ENCODE data around the gene CEP104.

CEP104 gene

GRCh38 chr1:3790952-3791351 lies 66.1 kb downstream of the CEP104 start:
- DNase-seq: no peak

DNA sequence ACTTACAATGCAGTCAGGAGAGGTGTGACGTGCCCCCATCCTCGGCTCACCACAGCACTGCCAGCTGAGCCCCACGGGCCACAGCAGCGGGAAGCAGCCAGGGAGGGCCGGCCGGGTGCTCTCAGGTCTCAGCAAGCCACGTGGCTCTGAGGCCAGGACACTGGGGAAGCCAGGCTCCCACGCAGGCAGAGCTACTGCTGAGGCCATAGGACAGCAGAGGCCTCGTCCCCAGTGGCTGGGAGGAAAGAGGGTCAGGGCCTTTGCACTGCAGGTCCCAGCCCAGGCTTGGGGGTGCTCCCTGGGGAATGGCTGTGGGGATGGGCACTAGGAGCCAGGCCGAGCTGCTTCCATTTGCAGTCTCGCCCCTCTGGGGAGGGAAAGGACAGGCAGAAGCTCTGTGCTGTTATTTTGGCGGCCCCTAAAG lies 66.5 kb downstream of the CEP104 start:
- no peak for DNase-seq

- no peak for DNase-seq
Observed at GRCh38 chr1:3789421-3790300, 67.3 kb downstream of the CEP104 start.

GRCh38 chr1:3788756-3789420 lies 68.1 kb downstream of the CEP104 start:
- DNase-seq: no peak

- no peak for DNase-seq
Observed at GRCh38 chr1:3787745-3788605, 69.0 kb downstream of the CEP104 start.

DNA sequence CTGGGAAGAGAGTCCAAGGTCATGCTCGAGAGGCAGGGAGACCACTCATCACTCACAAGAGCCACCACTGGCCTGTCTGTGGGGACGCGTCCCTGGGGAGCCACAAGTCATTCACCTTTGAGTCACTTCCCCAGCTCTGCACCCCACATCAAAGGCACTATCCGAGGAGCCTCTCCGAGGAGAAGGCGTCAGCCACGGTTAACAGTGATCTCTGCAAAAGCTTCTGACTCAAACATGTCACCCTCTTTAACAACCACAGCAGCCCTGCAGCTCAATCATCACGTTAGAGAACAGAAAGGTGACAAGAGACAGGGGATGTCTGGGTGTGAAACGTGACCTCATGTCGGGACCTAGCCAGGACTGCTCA lies 69.7 kb downstream of the CEP104 start:
- DNase-seq: no peak

- peak; percentile 26 for DNase-seq
Observed at GRCh38 chr1:3786468-3787348, 70.3 kb downstream of the CEP104 start.

DNA sequence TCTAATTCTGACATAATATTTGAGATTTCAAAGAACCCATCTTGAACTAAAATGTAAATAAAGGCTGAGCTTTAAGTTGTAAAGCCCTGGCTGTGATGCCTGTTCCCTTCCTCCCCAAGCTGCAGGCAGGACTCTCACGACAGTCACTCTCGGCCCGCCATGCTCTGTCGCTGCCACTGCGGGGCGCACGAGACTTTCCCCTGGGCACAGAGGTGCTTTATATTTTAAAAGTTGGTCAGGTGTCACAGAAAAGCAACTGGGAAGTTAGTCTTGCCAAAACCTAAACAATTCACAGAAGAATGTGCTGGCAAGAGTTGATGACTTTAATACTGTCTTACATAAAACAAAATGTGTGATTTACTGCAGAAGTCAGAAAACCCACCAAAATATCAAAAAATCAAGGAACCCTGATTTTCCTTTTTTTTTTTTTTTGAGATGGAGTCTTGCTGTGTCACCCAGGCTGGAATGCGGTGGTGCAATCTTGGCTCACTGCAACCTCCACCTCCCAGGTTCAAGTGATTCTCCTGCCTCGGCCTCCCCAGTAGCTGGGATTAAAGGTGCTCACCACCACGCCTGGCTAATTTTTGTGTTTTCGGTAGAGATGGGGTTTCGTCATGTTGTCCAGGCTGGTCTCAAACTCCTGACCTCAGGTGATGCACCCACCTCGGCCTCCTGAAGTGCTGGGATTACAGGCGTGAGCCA lies 71.4 kb downstream of the CEP104 start:
- DNase-seq: no peak

- no peak for DNase-seq
Observed at GRCh38 chr1:3785045-3785444, 72.0 kb downstream of the CEP104 start.

- DNase-seq: no peak
Observed at GRCh38 chr1:3783651-3784474, 73.1 kb downstream of the CEP104 start.

GRCh38 chr1:3780901-3781300 lies 76.1 kb downstream of the CEP104 start:
- no peak for DNase-seq

DNA sequence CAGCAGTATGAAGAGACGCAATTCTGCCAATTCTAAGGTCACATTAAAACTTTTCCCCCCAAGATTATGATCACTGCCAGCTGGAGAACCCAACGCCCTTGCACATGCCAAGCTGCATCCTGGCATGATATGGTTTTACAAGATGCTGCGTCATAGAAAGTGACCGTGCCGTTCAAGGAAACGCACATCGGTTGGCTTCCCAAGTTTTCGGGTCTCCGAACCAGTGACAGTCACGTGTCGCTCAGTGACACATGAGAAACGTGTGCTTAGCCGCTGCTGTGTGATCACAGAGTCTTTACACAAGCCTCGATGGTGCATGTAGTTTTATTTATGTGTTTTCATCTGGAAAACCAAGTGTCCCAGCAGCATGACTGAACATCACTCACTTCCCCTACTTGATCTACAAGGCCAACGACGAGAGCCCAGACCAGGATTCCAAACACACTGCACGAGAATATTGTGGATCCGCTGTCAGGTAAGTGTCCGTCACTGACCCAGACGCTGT lies 77.0 kb downstream of the CEP104 start:
- no peak for DNase-seq

GRCh38 chr1:3779265-3779911 lies 77.6 kb downstream of the CEP104 start:
- no peak for DNase-seq

GRCh38 chr1:3778590-3779264 lies 78.3 kb downstream of the CEP104 start:
- DNase-seq: no peak

GRCh38 chr1:3777647-3778589 lies 79.1 kb downstream of the CEP104 start:
- peak; percentile 26 for DNase-seq

- DNase-seq: peak; percentile 27
Observed at GRCh38 chr1:3777078-3777547, 79.9 kb downstream of the CEP104 start.

GRCh38 chr1:3776231-3776961 lies 80.6 kb downstream of the CEP104 start:
- no peak for DNase-seq

Measured in left hindlimb (tissue), 1 donor.